Endothelial cell of umbilical vein (primary cell): Measurements from ENCODE around the gene HCFC1.

ENCODE experiments used
- CTCF ChIP-seq, 2 donors: IDR thresholded peaks; 1 replicate in 1 of 2; 2 replicates in 1 of 2; pipeline ENCODE4 v1.5.1; 2011; ENCODE audit warnings: low read length in 2 of 2, mild to moderate bottlenecking in 2 of 2, moderate library complexity in 2 of 2, control low read depth in 1 of 2, inconsistent platforms in 1 of 2, low read depth in 1 of 2; ENCODE audit not compliant: insufficient read depth in 1 of 2; ENCODE audit errors: extremely low read depth in 1 of 2
- EZH2 ChIP-seq: IDR thresholded peaks from 2 replicates; pipeline ENCODE4 v1.6.1; 2012; ENCODE audit warnings: borderline replicate concordance, low read depth, mild to moderate bottlenecking, moderate library complexity, low read length, inconsistent platforms; ENCODE audit not compliant: severe bottlenecking
- FOS ChIP-seq: IDR thresholded peaks from 2 replicates; pipeline ENCODE4 v1.6.1; 2011; ENCODE audit warnings: mild to moderate bottlenecking, low read length, moderate library complexity, borderline replicate concordance; ENCODE audit not compliant: insufficient read depth
- GATA2 ChIP-seq: IDR thresholded peaks from 2 replicates; pipeline ENCODE4 v1.7.0; 2011; ENCODE audit warnings: low read depth, mild to moderate bottlenecking, moderate library complexity, mixed read lengths, low read length; ENCODE audit not compliant: insufficient read length, insufficient read depth
- JUN ChIP-seq: IDR thresholded peaks from 2 replicates; pipeline ENCODE4 v1.6.1; 2011; ENCODE audit warnings: borderline replicate concordance, low read depth; ENCODE audit not compliant: insufficient read length, insufficient read depth
- MAX ChIP-seq: IDR thresholded peaks from 2 replicates; pipeline ENCODE4 v1.6.1; 2011; ENCODE audit not compliant: insufficient read depth, insufficient read length
- MYC ChIP-seq: IDR thresholded peaks from one replicate; pipeline ENCODE4 v1.6.1; 2011; ENCODE audit warnings: mild to moderate bottlenecking, low read depth, low read length
- POLR2A ChIP-seq: IDR thresholded peaks from 2 replicates; pipeline ENCODE4 v1.6.1; 2012; ENCODE audit warnings: low read depth, mild to moderate bottlenecking, control low read depth, low read length
- POLR2AphosphoS5 ChIP-seq: IDR thresholded peaks from 2 replicates; pipeline ENCODE4 v1.6.1; 2012; ENCODE audit warnings: low read depth, mild to moderate bottlenecking, control low read depth, low read length, moderate library complexity; ENCODE audit not compliant: insufficient read depth

- TF ChIP-seq POLR2AphosphoS5, result no peak
- TF ChIP-seq POLR2A, result no peak
- no peak for TF ChIP-seq CTCF (IDR thresholded peaks at IDR 0.05; ENCODE audit: extremely low read depth in 1 of 2, insufficient read depth in 1 of 2, low read depth in 1 of 2, low read length in 2 of 2)
- TF ChIP-seq FOS, result no peak
- TF ChIP-seq MAX, result no peak
- no peak for TF ChIP-seq MYC
- no peak for TF ChIP-seq EZH2
- no peak for TF ChIP-seq GATA2
- no peak for TF ChIP-seq JUN
Measured at GRCh38 chrX:153934148-153934761, 37.4 kb downstream of the HCFC1 start.
